HG02884 (cell line): ENCODE data around the gene AKT1.
A peak's percentile ranks its signal among the peaks of the same experiment; 100 is the strongest.

Experiments used
- ATAC-seq: cut with Tn5 transposase; IDR thresholded peaks from one replicate; pipeline ENCODE4 v1.9.1; 2021; ENCODE audit warnings: mild to moderate bottlenecking, moderate library complexity; ENCODE audit not compliant: unreplicated experiment

AKT1 gene

GRCh38 chr14:104800015-104800770, 4.6 kb upstream of the AKT1 start:
- peak; percentile 47 for ATAC-seq

DNA sequence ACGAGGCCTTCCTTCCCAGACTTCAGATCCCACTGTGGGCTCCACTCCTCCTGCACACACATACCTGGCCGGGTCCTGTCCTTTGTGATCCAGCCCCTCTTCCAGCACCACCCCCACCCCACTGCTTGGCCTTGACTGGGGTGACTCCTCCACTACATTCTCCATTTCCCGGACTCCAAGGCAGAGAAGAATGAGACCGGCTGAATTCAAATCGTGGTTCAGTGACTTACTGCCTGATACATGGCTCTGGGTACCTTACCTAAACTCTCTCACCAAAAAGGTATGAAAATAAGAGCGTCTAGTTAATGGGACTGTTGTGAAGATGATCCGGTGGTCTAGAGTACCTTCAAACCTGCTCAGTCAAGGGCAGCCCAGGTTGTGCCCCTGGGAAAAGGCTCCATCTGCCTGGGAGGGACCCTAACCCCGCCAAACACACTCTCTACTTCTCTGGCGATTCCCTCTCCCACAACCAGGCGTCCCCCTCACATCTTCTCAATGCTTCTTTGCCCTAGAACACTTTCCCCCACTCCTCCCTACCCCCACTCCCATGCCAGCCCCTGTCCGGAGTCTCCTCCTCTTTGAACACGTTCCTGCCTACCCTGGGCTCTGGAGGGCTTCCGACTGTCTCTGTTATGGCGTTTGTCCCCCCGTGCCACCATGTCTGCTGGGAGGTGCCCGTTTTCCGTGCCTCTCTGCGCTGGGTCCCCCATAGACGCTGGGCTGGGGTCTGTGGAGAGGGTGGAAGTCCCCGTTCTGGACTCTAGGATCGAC, 3.9 kb upstream of the AKT1 start:
- no peak for ATAC-seq

DNA sequence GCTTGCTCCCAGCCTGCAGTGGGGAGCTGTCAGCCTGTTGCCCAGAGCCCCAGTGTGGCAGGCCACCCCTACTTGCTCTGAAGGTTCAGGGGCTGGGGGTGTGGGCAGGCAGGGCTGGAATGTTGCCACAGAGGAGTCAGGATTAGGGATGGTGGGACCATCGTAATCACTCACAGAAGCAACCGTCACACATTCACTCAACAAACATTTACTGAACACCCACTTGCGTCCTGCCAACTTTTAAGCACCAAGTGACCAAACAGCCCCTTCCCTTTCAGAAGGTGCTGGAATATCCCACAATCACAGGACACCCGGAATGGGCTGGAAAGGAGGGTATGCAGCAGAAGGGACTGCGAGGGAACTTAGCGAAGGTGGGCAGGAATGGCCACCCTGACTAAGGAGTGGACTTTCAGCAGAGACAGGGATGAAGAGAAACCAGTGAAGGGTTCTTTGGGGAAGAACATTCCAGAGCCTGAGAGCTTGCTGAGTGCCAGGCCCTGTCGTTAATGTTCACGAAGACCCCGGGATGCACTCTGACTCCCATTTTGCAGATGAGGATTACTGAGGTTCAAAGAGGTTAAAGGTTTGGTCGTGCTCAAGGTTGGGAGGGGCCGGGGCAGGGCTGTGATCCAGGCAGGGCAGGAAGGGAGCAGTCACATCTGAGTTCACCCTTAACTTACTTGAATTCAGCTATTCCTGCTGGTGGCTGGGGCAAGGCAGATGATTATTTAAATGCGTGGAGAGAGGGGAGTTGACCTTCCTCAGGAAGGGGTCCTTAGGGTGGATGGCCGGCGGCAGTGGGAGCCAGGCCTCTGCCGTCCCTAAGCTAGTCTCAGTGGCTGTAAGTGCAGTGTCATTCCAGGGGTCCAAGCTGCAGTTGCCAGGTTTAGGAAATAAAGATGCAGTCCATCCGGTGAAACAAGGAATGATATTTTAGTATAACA, 3.0 kb upstream of the AKT1 start:
- ATAC-seq = no peak

DNA sequence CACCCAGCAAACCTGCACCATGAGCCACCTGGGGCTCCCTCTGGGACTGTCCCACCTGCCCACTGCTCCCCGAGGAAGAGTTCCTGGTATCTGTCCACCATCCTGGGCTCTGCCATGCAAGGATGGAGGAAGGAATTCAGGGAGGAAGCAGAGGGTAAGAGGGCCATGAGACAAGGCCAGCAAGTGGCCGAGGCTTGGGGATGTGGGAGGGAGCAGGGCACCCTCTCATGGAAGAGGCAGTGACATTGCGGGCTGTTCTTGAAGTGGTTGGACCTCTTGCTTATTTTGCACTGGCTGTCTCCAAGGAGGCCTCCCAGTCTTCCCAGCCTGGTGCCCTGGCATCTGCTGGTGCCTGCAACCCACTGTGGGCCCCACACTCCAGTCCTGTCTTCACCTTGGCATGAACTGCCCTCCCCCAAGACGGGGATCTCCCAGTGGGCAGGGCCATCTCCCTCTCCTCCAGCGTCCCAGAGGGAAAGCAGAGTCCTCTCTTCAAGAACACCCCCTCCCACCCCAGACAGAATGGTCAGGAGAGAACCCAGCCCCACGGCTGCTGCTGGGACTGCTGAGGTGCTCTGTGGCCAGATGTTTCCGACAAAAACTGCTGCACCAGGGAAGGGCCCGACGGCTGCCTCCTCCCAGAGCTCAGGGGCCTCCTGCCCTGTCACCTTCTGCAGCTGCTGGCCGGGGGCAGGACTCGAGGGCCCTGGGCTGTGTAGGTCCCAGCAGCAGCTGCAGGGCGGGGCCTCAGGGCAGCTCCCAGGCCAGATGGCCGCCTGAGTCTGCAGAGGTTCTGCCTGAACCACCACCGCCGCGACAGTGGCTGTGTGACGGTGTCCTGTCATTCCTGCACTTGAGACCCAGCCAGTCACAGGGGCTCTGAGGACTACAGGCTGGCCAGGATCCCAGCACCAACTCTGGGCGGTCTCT, 1.8 kb upstream of the AKT1 start:
- ATAC-seq = no peak

DNA sequence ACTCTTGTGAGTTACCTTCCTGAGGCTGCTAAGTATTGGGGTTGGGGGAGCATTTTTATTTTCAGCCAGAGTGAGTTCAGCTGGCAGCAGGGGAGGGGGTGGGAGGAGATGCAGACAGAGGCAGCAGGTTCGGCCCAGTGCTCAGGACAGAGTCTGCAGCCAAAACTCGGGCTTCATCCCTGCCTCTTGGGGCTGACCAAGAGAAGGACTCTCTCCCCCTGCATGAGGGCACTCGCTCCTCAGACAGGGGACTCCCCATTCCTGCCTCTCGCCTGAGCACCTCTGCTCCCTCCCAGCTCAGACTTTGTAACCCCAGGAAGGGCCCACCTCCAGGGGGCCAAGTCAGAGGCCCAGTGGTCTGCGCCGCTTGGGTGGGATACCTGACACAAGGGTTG, 1.1 kb upstream of the AKT1 start:
- ATAC-seq = no peak

DNA sequence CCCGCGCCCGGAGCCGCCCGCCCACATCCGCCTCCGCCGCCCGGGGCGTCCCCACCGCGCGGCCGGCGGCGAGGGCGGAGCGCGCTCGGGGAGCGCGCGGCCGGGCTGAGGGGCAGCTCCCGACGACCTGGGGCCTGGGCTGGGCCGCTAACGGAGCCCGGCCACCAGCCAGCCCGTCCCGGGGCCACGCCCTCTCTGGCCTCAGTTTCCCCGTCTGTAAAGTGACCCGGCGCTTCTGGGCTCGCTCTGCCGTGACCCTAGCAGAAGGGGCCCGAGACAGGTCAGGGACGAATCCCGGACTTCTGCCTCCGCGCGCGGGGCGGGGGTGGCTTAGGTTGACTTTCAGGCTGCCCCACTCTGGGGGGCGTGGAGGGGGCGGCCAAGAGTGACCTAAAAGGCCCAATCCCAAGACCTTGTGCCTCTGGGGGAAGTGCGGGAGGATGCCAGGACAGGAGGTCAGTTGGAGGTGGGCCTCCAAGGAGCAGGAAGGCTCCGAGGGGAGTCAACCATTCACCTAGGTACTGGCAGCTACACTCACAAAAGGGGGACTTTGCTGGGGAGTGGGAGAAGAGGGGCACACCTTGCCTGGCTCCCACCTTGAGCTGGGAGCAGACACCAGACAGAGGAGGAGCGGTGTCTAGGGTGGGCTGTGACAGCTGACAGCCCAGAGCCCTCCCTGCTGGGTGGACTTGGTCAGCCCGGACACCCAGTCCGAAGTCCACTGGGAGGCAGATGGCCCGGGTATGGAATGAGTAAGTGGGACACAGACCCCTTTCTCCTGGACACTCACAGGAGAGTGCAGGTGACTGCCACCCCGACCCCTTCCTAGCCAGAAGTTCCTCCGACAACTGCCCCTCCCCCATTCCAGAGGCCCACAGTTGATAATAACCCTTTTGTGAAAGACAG, 486 bp upstream of the AKT1 start:
- ATAC-seq = peak; percentile 52

GRCh38 chr14:104794631-104794992, 936 bp downstream of the AKT1 start:
- peak; percentile 8 for ATAC-seq

GRCh38 chr14:104794099-104794498, 1.4 kb downstream of the AKT1 start:
- ATAC-seq = no peak

DNA sequence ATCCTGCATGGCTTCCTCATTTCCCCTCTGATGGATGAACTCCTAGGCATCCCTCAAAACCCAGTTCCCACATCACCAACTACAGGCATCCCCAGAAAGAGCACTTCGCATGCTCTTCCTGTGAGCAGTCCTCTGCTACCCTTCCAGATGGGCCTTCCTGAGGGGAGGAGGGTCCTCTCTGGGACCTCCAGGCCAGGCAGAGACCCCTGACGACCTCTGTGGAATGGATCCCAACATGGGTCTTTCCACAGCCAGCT, 1.9 kb downstream of the AKT1 start:
- ATAC-seq = no peak

- ATAC-seq = no peak
Measured at GRCh38 chr14:104792945-104793702, 2.4 kb downstream of the AKT1 start.

DNA sequence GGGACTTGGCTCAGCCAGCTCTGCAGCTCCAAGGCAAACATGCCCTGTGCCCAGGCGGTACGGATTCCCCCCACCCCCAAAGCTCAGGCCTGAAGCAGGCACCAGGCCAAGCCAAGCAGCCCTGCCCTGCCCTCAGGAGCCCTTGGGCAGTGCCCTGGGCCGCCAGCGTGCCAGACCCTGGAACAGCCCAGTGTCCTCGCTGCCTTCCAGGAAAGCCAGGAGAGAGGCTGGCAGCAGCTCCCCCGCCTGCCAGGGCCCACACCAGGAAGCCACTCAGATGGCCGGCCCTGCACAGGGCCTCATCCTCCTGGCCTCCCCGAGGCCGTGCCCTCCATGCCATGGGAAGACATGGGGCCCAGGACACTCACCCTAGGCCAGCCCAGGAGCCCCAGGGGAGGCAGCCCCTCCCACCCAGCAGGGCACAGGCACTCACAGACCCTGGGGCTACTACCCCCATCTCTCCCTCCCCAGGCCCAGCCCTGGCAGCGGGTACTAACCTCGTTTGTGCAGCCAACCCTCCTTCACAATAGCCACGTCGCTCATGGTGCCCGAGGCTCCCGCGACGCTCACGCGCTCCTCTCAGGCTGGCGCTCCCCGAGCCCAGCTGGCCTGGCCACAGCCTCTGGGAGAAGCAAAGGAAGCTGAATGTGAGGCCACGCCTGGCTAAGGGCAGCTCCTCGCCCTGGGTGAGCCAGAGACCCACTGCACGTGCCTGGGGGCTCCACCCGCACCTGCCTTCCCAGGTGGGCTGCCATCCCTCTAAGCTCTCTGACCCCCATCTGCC, 3.3 kb downstream of the AKT1 start:
- no peak for ATAC-seq

- ATAC-seq = no peak
Measured at GRCh38 chr14:104791425-104791824, 4.1 kb downstream of the AKT1 start.

- ATAC-seq = no peak
Measured at GRCh38 chr14:104789752-104790743, 5.5 kb downstream of the AKT1 start.

- ATAC-seq = no peak
Measured at GRCh38 chr14:104788873-104789663, 6.5 kb downstream of the AKT1 start.

GRCh38 chr14:104788161-104788818, 7.3 kb downstream of the AKT1 start:
- ATAC-seq = no peak

DNA sequence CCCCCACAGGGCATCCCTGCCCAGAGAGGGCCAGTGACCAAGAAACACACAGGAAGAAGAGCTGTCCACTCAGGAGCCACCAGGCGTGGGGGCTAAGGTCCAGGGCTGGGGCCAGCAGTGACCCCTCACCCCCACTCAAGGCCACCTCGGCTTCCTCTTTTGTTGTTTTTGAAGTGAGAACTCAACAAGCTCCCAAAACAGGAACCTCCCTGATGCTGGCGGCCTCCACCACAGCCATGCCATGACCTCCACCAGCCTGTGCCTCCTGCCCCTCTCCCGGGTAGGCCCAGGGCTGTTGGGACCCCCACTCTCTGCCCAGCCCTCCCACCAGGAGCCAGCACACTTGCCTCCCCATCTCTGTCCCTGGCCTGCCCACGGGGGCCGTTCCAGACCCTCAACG, 7.8 kb downstream of the AKT1 start:
- no peak for ATAC-seq
